Ovary (tissue), 3 donors: ENCODE measurements around the gene SUPT20H.

Source experiments
- CTCF ChIP-seq, 3 donors: fragments of 450-650 bp in 2 of 3; fragments of 200-600 bp in 1 of 3; IDR thresholded peaks; one replicate each; pipeline versions ENCODE4 v1.5.1 to v1.8.0; 2016 to 2022; ENCODE audit warnings: antibody characterized with exemption in 3 of 3, mild to moderate bottlenecking in 1 of 3
- EP300 ChIP-seq: sonication (generic); formaldehyde crosslinking; IDR thresholded peaks from one replicate; pipeline ENCODE4 v1.6.1; 2017; ENCODE audit warnings: antibody characterized with exemption
- POLR2A ChIP-seq: fragments of 450-650 bp; IDR thresholded peaks from one replicate; pipeline ENCODE4 v1.6.1; 2017; ENCODE audit warnings: antibody characterized with exemption, mild to moderate bottlenecking, moderate library complexity
- donor health status: DM: no; HTN: no; CAD: no.

- TF ChIP-seq CTCF (IDR thresholded peaks at IDR 0.05) = no peak
- TF ChIP-seq POLR2A = no peak
- TF ChIP-seq EP300 = no peak
Observed at GRCh38 chr13:37011002-37011401, 48.5 kb downstream of the SUPT20H start.
